RWPE2 (cell line): Measurements from ENCODE around the gene PSMC1.
A peak's percentile ranks its signal among the peaks of the same experiment; 100 is the strongest.
"Not testable (repeated sequence)": the region's sequence is repeated elsewhere in the genome, so short reads cannot be mapped to it uniquely, and the experiment has no call there.

Source experiments
- ATAC-seq: fragments of 200-7000 bp; cut with Tn5 transposase; 3 replicates; pipeline ENCODE4 v1.9.1; 2021; ENCODE audit warnings: low read depth
- DNase-seq: peaks from one replicate; pipeline ENCODE4 v3.0.0-alpha.2; 2020; ENCODE audit warnings: low spot score
- H3K27ac ChIP-seq: fragments of 450-650 bp; 2 replicates; pipeline ENCODE4 v1.5.1; 2017; ENCODE audit warnings: mild to moderate bottlenecking; ENCODE audit not compliant: poor library complexity, severe bottlenecking
- H3K27me3 ChIP-seq: fragments of 250-450 bp; sonication (Bioruptor Pico); 2 replicates; pipeline ENCODE4 v1.5.1; 2021; ENCODE audit warnings: mild to moderate bottlenecking, moderate library complexity; ENCODE audit not compliant: insufficient read depth, poor library complexity, severe bottlenecking
- H3K36me3 ChIP-seq: fragments of 250-450 bp; sonication (Bioruptor Pico); 2 replicates; pipeline ENCODE4 v1.5.1; 2020; ENCODE audit warnings: low read depth, mild to moderate bottlenecking, moderate library complexity
- H3K4me1 ChIP-seq: fragments of 250-450 bp; sonication (Bioruptor Pico); 2 replicates; pipeline ENCODE4 v1.5.1; 2021; ENCODE audit warnings: mild to moderate bottlenecking, moderate library complexity; ENCODE audit not compliant: insufficient read depth, poor library complexity, severe bottlenecking
- H3K4me3 ChIP-seq: fragments of 250-450 bp; sonication (Bioruptor Pico); 2 replicates; pipeline ENCODE4 v1.5.1; 2021; ENCODE audit warnings: mild to moderate bottlenecking, moderate library complexity; ENCODE audit not compliant: severe bottlenecking
- H3K9me3 ChIP-seq: fragments of 250-450 bp; sonication (Bioruptor Pico); 2 replicates; pipeline ENCODE4 v1.5.1; 2021; ENCODE audit warnings: mild to moderate bottlenecking, moderate library complexity; ENCODE audit not compliant: severe bottlenecking
- TF ChIP-seq, protein P1 (sequence below): fragments of 450-650 bp; IDR thresholded peaks from one replicate; pipeline ENCODE4 v1.5.1; 2017; ENCODE audit warnings: mild to moderate bottlenecking, moderate library complexity; ENCODE audit not compliant: poor library complexity, severe bottlenecking

PSMC1 gene

DNA sequence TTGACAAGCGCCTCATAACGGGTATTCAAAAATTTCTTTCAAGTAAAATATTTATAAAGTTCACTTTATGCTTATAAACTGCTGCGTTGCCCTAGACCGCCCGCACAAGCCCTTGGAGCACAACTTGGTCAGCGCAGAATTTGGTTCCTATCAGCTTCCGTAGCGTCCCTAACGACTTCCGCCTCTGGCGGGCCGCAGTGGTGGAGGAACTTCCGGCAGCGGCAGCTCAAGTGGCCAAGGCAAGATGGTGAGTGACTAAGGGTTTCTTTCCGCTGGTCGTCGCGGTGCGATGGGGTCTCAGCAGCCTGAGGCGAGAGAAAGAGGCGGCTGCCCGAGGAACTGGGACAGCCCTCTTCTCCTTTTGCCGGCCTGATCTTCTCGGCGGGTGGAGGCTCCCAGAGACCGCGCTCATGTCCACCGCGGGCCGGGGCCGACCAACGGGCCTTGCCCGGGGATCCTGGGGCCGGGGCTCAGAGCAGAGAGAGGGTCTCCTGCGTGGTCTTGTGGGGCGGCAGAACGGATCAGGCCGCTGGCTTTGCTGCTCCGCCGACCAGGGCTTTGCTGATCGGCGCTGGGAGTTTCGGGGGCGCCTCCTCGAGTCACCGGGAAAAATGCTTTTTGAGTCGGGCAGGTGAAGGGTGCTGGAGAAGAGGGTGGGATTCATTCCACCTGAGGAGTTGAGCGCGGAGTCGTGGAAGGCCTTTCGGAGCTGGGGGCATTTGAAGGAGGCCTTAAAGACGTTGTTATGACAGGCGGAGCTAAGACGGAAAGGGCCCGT, at the start of gene PSMC1:
Gene PSMC1 (plus strand): TSS at position 200 of the 778 bp plus-strand sequence. CDS start 45 bp downstream, at position 245.
- H3K4me3 ChIP-seq: peak within 1 kb of the TSS; percentile 67
- H3K36me3 ChIP-seq: peaks cover 39% of the 10 kb centered on the region

GRCh38 chr14:90213099-90213748, 43.1 kb upstream of the PSMC1 start:
- Histone ChIP-seq H3K4me3 (no peak overlapping the region), H3K9me3 (no peaks in the 10 kb centered on the region), H3K27me3 (peaks cover 12% of the 10 kb centered on the region), H3K36me3 (no peaks in the 10 kb centered on the region), H3K4me1 (no peaks in the 10 kb centered on the region), H3K27ac (no peak overlapping the region)
- no peak for ATAC-seq
- DNase-seq: no peak
- TF ChIP-seq, protein P1, sequence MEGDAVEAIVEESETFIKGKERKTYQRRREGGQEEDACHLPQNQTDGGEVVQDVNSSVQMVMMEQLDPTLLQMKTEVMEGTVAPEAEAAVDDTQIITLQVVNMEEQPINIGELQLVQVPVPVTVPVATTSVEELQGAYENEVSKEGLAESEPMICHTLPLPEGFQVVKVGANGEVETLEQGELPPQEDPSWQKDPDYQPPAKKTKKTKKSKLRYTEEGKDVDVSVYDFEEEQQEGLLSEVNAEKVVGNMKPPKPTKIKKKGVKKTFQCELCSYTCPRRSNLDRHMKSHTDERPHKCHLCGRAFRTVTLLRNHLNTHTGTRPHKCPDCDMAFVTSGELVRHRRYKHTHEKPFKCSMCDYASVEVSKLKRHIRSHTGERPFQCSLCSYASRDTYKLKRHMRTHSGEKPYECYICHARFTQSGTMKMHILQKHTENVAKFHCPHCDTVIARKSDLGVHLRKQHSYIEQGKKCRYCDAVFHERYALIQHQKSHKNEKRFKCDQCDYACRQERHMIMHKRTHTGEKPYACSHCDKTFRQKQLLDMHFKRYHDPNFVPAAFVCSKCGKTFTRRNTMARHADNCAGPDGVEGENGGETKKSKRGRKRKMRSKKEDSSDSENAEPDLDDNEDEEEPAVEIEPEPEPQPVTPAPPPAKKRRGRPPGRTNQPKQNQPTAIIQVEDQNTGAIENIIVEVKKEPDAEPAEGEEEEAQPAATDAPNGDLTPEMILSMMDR: no peak

More for the DNA sequence above, at the start of gene PSMC1:
- TF ChIP-seq, protein P1: no peak
- Histone ChIP-seq H3K4me1 (peaks cover 8% of the 10 kb centered on the region), H3K27ac (peak within 1 kb of the TSS; percentile 45), H3K9me3 (no peaks in the 10 kb centered on the region), H3K27me3 (no peaks in the 10 kb centered on the region)
- ATAC-seq (peak; percentile 93), DNase-seq (peak; percentile 92)

DNA sequence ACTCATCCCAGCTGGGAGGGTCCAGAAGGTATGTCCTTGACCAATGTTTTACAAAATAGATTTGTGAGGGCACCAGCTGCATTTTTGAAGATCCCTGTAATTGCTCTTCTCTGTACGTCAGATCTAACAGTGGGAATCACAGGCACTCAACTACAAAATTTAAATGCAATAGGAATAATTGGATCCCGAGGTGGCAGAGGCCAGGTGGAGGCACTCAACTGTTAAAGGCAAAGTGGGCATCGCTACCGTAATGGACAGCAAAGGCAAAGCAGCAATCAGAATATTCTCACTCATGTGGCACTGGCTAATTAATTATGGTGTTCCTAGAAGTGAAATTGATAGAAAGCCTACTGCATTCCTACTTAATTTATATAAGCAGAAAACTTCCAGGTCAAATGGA, 27.9 kb upstream of the PSMC1 start:
- Histone ChIP-seq H3K4me3 (no peak overlapping the region), H3K36me3 (no peaks in the 10 kb centered on the region), H3K27ac (no peak overlapping the region), H3K9me3 (no peaks in the 10 kb centered on the region), H3K4me1 (no peaks in the 10 kb centered on the region), H3K27me3 (no peaks in the 10 kb centered on the region)
- TF ChIP-seq, protein P1: no peak
- DNase-seq: no peak
- ATAC-seq: no peak

DNA sequence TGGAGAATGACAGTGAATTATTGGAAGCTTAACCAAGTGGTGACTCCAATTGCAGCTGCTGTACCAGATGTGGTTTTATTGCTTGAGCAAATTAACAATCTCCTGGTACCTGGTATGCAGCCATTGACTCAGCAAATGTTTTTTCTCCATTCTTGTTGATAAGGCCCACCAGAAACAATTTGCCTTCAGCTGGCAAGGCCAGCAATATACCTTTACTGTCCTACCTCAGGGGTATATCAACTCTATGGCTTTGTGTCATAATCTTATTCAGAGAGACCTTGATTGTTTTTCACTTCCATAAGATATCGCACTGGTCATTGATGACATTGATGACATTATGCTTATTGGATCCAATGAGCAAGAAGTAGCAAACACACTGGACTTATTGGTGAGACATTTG, 26.4 kb upstream of the PSMC1 start:
- not testable (repeated sequence) for H3K27me3 ChIP-seq, H3K27ac ChIP-seq, H3K4me3 ChIP-seq, H3K9me3 ChIP-seq, H3K4me1 ChIP-seq, DNase-seq, H3K36me3 ChIP-seq, ATAC-seq

- Histone ChIP-seq H3K4me1 (no peaks in the 10 kb centered on the region), H3K27ac (no peak overlapping the region), H3K36me3 (no peaks in the 10 kb centered on the region), H3K9me3 (peaks cover 13% of the 10 kb centered on the region), H3K27me3 (no peaks in the 10 kb centered on the region), H3K4me3 (no peak overlapping the region)
- DNase-seq (no peak), ATAC-seq (peak; percentile 85)
- TF ChIP-seq, protein P1: peak; percentile 98
Measured at GRCh38 chr14:90235179-90235976, 21.0 kb upstream of the PSMC1 start.
